ENCODE results near the gene ITPRIPL2.

GRCh38 chr16:19114359-19115147 is 789 bp downstream of the ITPRIPL2 start:
- TF ChIP-seq CTCF (IDR thresholded peaks at IDR 0.05; ENCODE audit: low read depth, low read length), result no peak
- TF ChIP-seq, protein P1, sequence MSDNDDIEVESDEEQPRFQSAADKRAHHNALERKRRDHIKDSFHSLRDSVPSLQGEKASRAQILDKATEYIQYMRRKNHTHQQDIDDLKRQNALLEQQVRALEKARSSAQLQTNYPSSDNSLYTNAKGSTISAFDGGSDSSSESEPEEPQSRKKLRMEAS (IDR thresholded peaks at IDR 0.05; ENCODE audit: low read depth, low read length), result no peak

Measured in NB4 (cell line).